ENCODE results near the gene PDE7B. TPM values are rescaled to one million over a fixed set of nuclear protein-coding genes. Genes with fewer than 3 reads are reported as not detected.

The PDE7B gene
- polyA plus RNA-seq, 1 donor (not counting 4 experiments of a cell fraction or from before 2014, with no cell fraction given), result 0.01 TPM

DNA sequence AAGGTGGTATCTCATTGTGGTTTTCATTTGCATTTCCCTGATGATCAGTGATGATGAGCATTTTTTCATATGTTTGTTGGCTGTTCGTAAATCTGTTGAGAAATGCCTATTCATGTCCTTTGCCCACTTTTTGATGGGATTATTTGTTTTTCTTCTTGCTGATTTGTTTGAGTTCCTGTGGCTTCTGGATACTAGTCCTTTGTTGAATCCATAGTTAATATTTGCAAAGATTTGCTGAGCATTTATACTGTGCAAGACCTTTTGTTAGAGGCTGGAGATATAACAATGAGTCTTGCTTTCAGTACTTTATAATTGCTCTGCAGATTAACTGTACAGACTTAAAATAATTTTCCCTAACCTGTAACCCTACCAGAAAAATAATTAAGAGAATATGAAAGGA is 35.6 kb downstream of the PDE7B start:
- no peak for TF ChIP-seq EZH2 (IDR thresholded peaks at IDR 0.05; ENCODE audit: low read length)
- dilution Hi-C loops (cut with MboI; ENCODE audit: extremely low pct_ligation_motif_present, low sequenced_read_pairs), result no loop called here

DNA sequence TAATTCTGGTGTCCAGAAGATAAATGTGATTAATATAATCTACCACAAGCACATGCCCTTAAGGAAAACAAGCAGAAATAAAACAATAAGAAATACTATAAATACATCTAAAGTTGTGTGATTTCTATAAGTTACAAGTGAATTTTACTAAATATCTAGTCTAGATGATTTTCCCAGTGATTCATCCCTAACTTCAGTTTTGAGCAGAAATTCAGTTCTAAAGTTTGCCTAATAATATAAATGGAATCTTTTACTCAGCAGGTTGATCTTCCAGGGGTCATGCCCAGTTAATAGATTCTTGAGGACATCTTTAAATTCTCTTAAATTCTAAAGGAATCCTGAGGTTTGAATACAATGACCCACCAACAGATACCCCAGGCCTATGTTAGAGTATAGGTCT is 37.3 kb downstream of the PDE7B start:
- FAIRE-seq (no peak), DNase-seq (ENCODE audit: low read depth, low spot score) (no peak)
- no peak overlapping the region for H2AFZ ChIP-seq (ENCODE audit: control insufficient read depth, low read length)
- no peaks in the 10 kb centered on the region for H3K36me3 ChIP-seq (ENCODE audit: control insufficient read depth in 2 of 2, extremely low read depth in 1 of 2, insufficient read depth in 2 of 2, low read length in 2 of 2)
- no peaks in the 10 kb centered on the region for H3K9me3 ChIP-seq (ENCODE audit: control insufficient read depth, low read depth, low read length)
- TF ChIP-seq EZH2 (IDR thresholded peaks at IDR 0.05; ENCODE audit: low read length), result no peak
- TF ChIP-seq, protein P1, sequence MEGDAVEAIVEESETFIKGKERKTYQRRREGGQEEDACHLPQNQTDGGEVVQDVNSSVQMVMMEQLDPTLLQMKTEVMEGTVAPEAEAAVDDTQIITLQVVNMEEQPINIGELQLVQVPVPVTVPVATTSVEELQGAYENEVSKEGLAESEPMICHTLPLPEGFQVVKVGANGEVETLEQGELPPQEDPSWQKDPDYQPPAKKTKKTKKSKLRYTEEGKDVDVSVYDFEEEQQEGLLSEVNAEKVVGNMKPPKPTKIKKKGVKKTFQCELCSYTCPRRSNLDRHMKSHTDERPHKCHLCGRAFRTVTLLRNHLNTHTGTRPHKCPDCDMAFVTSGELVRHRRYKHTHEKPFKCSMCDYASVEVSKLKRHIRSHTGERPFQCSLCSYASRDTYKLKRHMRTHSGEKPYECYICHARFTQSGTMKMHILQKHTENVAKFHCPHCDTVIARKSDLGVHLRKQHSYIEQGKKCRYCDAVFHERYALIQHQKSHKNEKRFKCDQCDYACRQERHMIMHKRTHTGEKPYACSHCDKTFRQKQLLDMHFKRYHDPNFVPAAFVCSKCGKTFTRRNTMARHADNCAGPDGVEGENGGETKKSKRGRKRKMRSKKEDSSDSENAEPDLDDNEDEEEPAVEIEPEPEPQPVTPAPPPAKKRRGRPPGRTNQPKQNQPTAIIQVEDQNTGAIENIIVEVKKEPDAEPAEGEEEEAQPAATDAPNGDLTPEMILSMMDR (optimal IDR thresholded peaks at IDR 0.05 in 1 of 3, IDR thresholded peaks at IDR 0.05 in 1 of 3, conservative IDR thresholded peaks at IDR 0.05 in 1 of 3; ENCODE audit: extremely low read depth in 1 of 3, insufficient read depth in 2 of 3, low read length in 3 of 3), result no peak
- H3K4me1 ChIP-seq (ENCODE audit: control insufficient read depth, extremely low read depth, insufficient read depth, low read length), result no peaks in the 10 kb centered on the region
- dilution Hi-C loops (cut with MboI; ENCODE audit: extremely low pct_ligation_motif_present, low sequenced_read_pairs), result no loop called here
- H3K9ac ChIP-seq (ENCODE audit: control insufficient read depth, extremely low read depth, insufficient read depth, low read length), result no peak overlapping the region
- H3K27ac ChIP-seq (ENCODE audit: control insufficient read depth, insufficient read depth, low read length), result no peak overlapping the region
- no peak overlapping the region for H3K4me3 ChIP-seq (ENCODE audit: control insufficient read depth in 2 of 3, extremely low read depth in 1 of 3, insufficient read depth in 2 of 3, low read depth in 1 of 3, low read length in 3 of 3)
- H4K20me1 ChIP-seq (ENCODE audit: control insufficient read depth, extremely low read depth, insufficient read depth, low read length), result no peaks in the 10 kb centered on the region
- H3K79me2 ChIP-seq (ENCODE audit: control insufficient read depth, insufficient read depth, low read length), result no peaks in the 10 kb centered on the region
- H3K27me3 ChIP-seq (ENCODE audit: control insufficient read depth, extremely low read depth, insufficient read depth, low read length), result no peaks in the 10 kb centered on the region
- no peaks in the 10 kb centered on the region for H3K9me1 ChIP-seq (ENCODE audit: control insufficient read depth, extremely low read depth, insufficient read depth, low read length)
- no peak overlapping the region for H3K4me2 ChIP-seq (ENCODE audit: control insufficient read depth, extremely low read depth, insufficient read depth, low read depth, low read length)

More for the DNA sequence above, 35.6 kb downstream of the PDE7B start:
- Histone ChIP-seq H3K36me3 (ENCODE audit: control insufficient read depth in 2 of 2, extremely low read depth in 1 of 2, insufficient read depth in 2 of 2, low read length in 2 of 2) (no peaks in the 10 kb centered on the region), H3K27me3 (ENCODE audit: control insufficient read depth, extremely low read depth, insufficient read depth, low read length) (no peaks in the 10 kb centered on the region), H3K4me3 (ENCODE audit: control insufficient read depth in 2 of 3, extremely low read depth in 1 of 3, insufficient read depth in 2 of 3, low read depth in 1 of 3, low read length in 3 of 3) (no peak overlapping the region), H4K20me1 (ENCODE audit: control insufficient read depth, extremely low read depth, insufficient read depth, low read length) (no peaks in the 10 kb centered on the region), H3K9me1 (ENCODE audit: control insufficient read depth, extremely low read depth, insufficient read depth, low read length) (no peaks in the 10 kb centered on the region), H3K4me2 (ENCODE audit: control insufficient read depth, extremely low read depth, insufficient read depth, low read depth, low read length) (no peak overlapping the region), H3K9me3 (ENCODE audit: control insufficient read depth, low read depth, low read length) (no peaks in the 10 kb centered on the region), H3K4me1 (ENCODE audit: control insufficient read depth, extremely low read depth, insufficient read depth, low read length) (no peaks in the 10 kb centered on the region), H3K9ac (ENCODE audit: control insufficient read depth, extremely low read depth, insufficient read depth, low read length) (no peak overlapping the region), H3K27ac (ENCODE audit: control insufficient read depth, insufficient read depth, low read length) (no peak overlapping the region), H3K79me2 (ENCODE audit: control insufficient read depth, insufficient read depth, low read length) (no peaks in the 10 kb centered on the region), H2AFZ (ENCODE audit: control insufficient read depth, low read length) (no peak overlapping the region)
- FAIRE-seq (no peak), DNase-seq (ENCODE audit: low read depth, low spot score) (no peak)

DNA sequence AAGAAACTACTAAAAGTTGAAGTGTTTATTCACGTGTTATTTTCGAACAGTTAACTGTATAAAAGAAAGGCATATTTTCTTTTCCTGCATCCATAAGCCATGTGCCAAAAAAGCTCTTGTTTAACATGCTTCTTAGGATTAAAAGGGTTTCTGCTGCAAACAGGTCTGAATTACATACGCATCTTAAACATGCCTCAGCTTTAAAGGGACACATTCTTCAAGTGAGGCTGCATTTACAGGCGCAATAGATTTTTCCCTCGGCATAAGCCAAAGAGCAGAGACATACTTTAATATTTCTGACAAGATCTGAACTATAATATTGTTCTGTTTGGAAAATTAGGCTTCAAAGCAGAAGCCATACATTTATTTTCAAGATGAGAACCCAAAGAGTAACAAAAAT is 39.4 kb downstream of the PDE7B start:
- Histone ChIP-seq H3K79me2 (ENCODE audit: control insufficient read depth, insufficient read depth, low read length) (no peaks in the 10 kb centered on the region), H3K4me2 (ENCODE audit: control insufficient read depth, extremely low read depth, insufficient read depth, low read depth, low read length) (no peak overlapping the region), H3K9me3 (ENCODE audit: control insufficient read depth, low read depth, low read length) (no peaks in the 10 kb centered on the region), H2AFZ (ENCODE audit: control insufficient read depth, low read length) (no peak overlapping the region), H3K9ac (ENCODE audit: control insufficient read depth, extremely low read depth, insufficient read depth, low read length) (no peak overlapping the region), H3K9me1 (ENCODE audit: control insufficient read depth, extremely low read depth, insufficient read depth, low read length) (no peaks in the 10 kb centered on the region), H3K27me3 (ENCODE audit: control insufficient read depth, extremely low read depth, insufficient read depth, low read length) (no peaks in the 10 kb centered on the region), H4K20me1 (ENCODE audit: control insufficient read depth, extremely low read depth, insufficient read depth, low read length) (no peaks in the 10 kb centered on the region), H3K4me3 (ENCODE audit: control insufficient read depth in 2 of 3, extremely low read depth in 1 of 3, insufficient read depth in 2 of 3, low read depth in 1 of 3, low read length in 3 of 3) (no peak overlapping the region), H3K4me1 (ENCODE audit: control insufficient read depth, extremely low read depth, insufficient read depth, low read length) (no peaks in the 10 kb centered on the region), H3K27ac (ENCODE audit: control insufficient read depth, insufficient read depth, low read length) (no peak overlapping the region), H3K36me3 (ENCODE audit: control insufficient read depth in 2 of 2, extremely low read depth in 1 of 2, insufficient read depth in 2 of 2, low read length in 2 of 2) (no peaks in the 10 kb centered on the region)
- DNase-seq (ENCODE audit: low read depth, low spot score), result no peak
- dilution Hi-C loops (cut with MboI; ENCODE audit: extremely low pct_ligation_motif_present, low sequenced_read_pairs), result no loop called here
- TF ChIP-seq EZH2 (IDR thresholded peaks at IDR 0.05; ENCODE audit: low read length), result no peak
- TF ChIP-seq, protein P1 (optimal IDR thresholded peaks at IDR 0.05 in 1 of 3, IDR thresholded peaks at IDR 0.05 in 1 of 3, conservative IDR thresholded peaks at IDR 0.05 in 1 of 3; ENCODE audit: extremely low read depth in 1 of 3, insufficient read depth in 2 of 3, low read length in 3 of 3), result no peak
- FAIRE-seq, result no peak
